HG03442 (cell line): ENCODE data around the gene CCDC159.
"Not testable (repeated sequence)": the region's sequence is repeated elsewhere in the genome, so short reads cannot be mapped to it uniquely, and the experiment has no call there.

Experiments
- ATAC-seq: cut with Tn5 transposase; IDR thresholded peaks from one replicate; pipeline ENCODE4 v1.9.1; 2021; ENCODE audit warnings: mild to moderate bottlenecking, moderate library complexity; ENCODE audit not compliant: unreplicated experiment

Gene CCDC159, protein sequence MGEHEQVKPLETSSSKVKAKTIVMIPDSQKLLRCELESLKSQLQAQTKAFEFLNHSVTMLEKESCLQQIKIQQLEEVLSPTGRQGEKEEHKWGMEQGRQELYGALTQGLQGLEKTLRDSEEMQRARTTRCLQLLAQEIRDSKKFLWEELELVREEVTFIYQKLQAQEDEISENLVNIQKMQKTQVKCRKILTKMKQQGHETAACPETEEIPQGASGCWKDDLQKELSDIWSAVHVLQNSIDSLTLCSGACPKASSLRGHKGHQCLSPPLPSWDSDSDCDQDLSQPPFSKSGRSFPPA

DNA sequence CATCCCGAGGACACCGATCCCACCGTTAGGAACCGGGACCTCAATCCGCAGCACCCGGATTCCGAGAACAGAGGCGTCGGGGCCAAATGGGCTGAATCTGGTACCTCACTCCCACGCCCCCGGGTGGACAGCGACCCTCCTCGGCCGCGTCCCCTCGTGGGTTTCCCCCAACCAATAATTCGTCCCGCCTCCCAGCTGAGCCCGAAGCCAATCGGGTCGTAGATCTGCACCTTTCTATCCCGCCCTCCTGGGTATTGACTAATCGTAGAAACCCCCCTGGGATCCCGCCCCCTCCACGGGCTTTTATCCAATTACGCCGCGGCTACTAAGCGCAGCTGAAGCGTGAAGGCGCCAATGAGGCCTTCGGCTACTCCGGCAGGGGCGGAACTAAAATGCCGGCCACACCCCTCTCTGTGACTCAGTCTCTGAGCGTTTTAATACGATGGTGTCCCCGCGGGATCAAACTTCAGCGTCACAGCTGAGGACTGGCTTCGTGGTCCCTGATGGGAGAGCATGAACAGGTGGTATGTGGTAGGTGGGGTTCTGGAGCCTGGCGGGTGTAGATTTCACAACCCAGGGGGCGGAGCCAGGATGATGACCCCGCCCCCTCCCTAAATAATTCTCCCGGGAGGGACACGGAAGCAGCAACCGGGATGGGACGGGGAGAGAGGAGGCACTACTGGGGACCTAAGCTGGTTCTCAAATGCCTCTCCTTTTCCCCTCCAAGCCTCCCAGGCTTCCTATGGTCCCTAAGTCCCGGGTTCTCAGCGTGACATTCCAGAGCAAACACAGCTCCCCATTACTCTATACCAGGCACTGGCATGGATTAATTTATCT lies at the start of gene CCDC159, which contains the start of gene TMEM205:
CCDC159 (plus strand) TSS at position 416 of the 837 bp plus-strand sequence; CDS start at position 504, 88 bp downstream.
TMEM205 (minus strand) TSS at position 165 of the 837 bp plus-strand sequence. CDS start 649 bp downstream, outside the sequence.
- ATAC-seq = peak; percentile 88

DNA sequence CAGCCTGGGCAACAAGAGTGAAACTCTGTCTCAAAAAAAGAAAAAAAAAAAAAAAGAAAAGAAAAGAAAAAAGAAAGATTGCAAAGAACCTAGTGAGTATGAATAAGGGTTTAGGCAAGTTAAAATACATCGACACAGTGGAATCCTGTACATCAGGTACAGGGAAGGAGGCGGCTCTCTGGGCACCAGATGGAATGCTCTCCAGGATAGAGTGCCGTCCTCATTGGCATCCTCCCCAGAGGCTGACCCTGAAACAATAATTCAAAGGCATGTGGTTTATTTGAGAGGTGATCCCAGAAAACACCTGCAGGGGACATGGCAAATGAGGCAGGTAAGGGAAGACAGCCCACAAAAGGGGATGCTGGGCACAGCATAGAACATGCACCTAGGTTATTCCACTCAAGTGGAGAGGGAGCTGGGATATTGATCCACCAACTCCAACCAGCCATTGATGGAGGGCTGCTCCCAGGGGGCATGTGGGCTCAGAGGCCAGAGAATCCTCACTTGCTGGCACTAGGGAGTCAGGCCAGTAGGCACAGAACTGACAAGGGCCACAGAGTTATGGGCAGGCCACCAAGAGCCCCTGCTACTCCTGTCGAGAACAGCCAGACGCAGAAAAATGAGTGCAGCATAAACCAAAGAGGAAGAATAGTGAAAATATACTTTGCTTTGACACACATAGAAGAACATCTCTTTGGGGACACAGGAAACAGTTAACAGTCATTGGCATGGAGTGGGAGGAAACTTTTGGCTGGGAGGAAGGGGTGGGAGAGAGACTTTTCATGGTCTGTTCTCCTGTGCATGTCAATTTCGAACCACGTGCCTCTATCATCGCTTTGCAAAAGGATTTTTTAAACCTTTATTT lies 46.1 kb upstream of the CCDC159 start:
- ATAC-seq = no peak

DNA sequence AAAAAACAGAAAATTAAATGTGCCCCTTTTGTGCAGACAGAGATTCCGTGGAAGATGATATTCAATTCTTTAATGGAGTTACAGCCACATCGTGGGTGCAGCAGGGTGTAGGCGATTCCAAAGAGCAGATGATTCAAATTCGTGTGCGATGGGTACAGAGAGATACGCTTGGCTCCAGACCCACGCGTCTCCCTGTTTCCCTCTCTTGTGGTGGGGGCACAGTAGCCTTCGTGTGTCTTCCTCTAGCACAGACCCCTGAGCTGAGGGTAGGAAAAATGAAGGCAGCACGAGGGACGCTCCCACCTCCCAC lies 45.6 kb upstream of the CCDC159 start:
- ATAC-seq = no peak

DNA sequence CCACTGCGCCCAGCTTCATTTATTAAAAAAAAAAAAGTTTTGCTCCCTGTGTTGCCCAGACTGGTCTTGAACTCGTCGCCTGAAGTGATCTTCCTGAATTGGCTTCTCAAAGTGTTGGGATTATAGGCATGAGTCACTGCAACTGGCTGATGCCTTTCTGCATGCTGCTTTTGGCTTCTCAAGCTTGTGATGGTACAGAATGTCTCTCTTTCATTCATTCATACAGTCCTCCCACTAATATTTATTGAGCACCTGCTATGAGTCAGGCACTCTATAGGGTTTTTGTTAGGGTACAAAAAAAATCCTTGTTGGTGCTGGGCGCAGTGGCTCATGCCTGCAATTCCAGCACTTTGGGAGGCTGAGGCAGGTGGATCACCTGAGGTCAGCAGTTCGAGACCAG lies 41.4 kb upstream of the CCDC159 start:
- ATAC-seq = no peak

DNA sequence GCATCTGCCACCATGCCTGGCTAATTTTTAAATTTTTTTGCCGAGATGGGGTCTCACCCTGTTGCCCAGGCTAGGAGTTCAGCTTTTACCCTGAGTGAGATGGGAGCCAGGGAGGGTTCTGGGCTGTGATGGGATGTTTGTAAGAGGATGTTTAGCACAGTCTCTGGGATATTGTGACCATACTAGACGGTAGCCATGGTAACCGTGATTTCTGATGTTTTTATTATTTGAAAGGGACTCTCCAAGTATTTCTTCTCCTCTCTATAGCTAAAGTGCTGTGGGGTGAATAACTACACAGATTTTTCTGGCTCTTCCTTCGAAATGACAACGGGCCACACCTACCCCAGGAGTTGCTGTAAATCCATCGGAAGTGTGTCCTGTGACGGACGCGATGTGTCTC lies 40.0 kb upstream of the CCDC159 start:
- no peak for ATAC-seq

DNA sequence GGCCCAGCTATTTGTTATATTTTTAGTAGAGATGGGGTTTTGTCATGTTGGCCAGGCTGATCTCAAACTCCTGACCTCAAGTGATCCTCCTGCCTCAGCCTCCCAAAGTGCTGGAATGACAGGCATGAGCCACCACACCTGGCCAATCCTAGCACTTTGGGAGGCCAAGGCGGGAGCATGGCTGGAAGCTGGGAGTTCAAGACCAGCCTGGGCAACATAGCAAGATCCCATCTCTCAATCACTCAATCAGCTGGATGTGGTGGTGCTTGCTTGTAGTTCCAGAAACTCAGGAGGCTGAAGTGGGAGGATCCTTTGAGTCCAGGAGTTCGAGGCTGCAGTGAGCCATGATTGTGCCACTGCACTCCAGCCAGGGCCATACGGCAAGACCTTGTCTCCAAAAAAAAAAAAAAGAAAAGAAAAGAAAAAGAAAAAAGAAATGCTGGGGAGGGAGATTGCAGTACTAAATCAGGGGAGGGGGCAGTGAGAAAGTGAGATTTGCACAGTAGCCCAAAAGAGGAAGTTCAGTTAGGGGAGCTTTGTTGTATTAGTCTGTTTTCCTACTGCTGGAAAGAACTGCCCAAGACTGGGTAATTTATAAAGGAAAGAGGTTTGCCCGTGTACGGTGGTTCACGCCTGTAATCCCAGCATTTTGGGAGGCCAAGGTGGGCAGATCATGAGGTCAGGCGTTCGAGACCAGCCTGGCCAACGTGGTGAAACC lies 25.9 kb upstream of the CCDC159 start:
- not testable (repeated sequence) for ATAC-seq

DNA sequence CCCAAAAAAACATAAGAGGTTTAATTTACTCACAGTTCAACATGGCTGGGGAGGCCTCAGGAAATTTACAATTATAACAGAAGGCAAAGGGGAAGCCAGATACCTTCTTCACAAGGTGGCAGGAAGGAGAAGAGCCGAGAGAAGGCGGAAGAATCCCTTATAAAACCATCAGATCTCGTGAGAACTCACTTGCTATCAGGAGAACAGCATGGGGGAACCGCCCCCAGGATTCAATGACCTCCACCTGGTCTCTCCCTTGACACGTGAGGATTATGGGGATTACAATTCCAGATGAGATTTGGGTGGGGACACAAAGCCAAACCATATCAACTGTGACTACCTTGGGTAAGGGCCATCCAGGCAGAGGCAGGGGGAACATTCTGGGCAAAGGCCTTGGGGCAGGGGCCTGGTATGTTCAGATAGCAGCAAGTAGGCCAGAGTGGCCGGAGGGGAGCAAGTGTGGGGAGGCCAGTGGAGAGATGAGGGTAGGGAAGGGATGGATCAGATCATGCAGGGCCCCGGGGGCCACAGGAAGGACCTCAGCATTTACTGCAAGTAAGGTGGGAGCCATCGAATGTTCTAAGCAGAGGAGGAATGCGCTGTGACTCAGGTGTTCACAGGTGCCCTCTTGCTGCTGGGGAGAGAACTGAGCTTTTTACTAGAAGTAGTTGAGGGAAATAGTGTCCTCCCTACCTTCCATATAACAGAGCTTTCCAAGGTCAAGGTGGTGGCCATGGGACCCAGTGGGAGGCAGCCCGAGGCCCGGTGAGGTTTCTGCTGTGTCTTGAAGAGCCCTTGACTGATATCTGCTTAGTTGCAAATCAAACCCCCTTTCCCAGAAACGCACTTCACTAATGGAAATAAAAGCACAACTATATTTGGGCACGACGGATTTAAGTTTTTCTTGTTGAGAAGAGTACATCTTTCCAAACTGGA lies 24.9 kb upstream of the CCDC159 start:
- ATAC-seq = no peak

DNA sequence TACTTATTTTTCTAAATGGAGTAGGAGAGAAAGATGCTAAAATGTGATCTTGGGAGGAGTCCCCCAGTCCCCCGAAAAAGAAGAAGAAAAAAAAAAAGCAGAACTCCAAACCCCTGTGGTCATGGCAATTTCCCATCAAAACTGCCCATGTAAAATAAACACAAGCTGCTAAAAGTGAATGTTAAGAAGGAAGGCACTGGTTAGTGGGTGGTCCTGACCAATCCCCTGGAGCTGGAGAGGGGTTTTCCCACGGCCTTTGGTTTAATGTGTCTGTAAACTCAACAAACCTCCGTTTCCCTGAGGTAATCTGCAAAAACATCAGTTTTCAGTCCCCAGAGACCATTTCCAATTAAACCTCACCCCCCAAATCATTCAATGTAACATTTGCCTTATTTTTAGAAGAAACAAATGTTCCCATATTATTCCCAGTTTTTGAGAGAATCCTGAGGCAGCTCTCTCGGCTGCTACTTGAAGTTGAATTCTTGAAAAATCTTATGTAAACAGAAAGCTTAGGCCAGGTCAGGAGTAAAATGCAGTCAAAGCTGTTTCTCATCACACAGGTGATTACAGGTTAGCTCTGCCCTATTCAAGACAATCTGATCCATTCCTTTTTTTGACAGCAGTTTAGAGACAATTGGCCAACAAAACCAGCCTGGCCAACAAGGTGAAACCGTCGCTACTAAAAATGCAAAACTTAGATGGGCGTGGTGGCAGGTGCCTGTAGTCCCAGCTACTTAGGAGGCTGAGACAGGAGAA lies 23.9 kb upstream of the CCDC159 start:
- ATAC-seq = no peak

DNA sequence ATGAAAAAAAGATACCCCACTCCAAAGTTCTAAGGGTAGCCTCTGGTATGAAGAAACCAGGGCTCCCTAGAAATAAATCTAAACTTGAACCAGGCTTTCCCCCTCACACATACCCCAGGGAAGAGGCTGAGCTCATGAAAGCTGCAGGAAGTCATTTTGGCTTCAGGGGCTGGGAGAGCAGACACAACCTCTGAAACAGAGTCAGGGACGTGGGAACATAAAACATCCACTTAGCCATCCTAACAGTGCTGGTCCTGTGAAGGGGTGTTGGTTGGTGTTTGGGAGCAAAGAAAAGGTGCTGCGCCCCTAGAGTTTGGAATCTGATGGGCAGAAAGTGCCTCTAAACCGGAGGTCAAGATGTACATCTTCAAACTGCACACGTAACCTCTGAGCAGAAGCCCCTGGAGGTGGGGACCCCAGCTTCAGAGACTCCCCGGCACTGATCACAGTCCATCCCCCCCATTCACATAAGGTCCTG lies 22.7 kb upstream of the CCDC159 start:
- ATAC-seq = no peak

DNA sequence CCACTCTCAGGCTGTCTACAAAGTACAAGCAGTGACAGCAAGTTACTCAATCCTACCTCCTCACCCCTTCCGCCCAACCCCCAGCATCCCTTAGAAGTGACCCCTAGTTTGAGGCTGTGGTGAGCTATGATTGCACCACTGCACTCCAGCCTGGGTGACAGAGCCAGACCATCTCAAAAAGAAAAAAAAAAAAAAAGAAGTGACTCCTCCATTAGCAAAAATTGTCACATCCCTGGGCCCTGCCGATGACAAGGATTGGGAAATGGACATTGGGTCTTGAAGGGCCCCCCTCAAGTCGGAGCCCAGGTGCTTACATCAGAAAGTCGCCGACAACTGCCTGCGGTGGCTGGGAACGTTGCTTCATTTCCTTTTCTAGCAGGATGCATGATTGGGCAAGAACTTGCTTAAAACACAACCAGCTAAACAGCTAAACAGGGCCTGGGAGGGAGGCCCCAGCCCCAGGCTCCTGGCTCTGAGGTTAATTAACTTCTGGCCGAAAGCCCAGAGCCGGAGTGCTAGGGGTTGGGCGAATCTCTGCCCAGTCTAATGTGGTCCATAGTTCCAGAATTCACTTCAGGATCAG lies 22.1 kb upstream of the CCDC159 start:
- no peak for ATAC-seq

DNA sequence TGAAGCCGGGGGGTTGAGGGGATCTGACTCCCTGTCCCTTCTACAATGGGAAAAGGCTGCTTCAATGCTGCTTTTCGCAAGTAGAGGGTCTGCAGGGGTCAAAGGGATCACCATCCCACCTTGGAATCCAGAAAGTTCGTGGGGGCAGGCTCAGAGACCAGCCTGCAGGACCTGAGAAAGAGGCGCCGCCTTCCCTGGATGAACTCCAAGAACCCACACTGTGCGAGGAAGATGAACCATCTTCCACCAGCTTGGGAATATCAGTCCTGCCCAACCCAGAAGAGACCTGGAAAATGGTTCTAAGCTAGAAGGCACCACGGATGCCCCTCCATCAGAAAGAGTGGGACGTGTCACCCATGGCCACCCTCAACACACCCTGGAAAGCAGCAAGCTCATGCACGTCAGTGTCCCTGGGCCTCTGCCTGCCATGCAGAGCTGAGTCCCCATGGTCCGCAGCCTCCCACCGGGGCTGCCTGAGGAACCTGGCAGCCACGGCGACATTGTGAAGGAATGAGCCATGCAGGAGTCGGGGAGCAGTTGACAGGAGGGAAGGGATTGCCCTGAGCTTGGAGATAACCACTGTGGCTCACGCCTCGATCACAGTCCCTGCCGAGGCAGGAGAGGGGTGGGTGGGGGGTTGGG lies 21.4 kb upstream of the CCDC159 start:
- ATAC-seq = no peak

DNA sequence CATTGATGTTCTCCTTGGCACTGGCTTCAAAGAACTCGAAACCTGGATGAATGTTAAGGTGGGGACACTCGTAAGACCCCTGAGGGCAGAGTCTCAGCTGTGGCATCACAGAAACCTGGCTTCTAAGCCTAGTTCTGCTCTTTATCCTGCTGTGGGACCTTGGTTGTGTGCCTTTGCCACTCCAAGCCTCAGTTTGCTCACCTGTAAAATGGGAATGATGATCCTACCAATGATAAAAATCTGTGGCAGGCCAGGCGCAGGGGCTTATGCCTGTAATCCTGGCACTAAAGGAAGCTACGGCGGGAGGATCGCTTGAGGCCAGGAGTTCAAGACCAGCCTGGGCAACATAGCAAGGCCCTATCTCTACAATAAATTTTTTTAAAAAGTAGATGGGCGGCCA lies 20.8 kb upstream of the CCDC159 start:
- ATAC-seq = no peak

DNA sequence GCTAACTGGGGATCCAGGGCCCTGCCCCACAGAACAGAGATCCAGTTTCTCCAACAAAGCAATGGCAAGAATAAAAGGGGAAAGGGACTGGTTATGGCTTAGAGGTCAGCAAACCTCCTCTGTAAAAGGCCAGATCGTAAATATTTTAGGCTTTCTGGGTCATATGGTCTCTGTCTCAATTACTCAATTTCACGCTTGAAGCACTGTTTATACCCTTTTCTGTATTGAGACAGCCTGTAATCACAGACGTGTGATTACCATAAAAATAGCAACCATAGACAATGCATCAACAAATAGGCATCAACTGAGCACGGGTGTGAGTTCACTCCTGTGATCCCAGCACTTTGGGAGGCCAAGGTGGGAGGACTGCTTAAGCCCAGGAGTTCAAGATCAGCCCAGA lies 16.2 kb upstream of the CCDC159 start:
- no peak for ATAC-seq

DNA sequence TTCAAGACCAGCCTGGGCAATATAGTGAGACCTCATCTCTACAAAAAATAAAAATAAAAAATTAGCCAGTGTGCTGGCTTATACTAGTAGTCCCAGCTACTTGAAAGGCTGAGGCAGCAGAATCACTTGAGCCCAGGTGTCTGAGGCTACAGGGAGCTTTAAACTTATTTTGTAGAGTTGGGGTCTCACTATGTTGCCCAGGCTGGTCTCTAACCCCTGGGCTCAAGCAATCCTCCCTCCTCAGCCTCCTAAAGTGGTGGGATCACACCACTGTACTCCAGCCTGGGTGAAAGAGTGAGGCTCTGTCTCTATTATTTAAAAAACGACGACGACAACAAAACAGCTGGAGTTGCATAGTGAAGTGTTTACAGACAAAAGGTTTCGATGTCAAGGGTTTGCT lies 14.8 kb upstream of the CCDC159 start:
- ATAC-seq = no peak

DNA sequence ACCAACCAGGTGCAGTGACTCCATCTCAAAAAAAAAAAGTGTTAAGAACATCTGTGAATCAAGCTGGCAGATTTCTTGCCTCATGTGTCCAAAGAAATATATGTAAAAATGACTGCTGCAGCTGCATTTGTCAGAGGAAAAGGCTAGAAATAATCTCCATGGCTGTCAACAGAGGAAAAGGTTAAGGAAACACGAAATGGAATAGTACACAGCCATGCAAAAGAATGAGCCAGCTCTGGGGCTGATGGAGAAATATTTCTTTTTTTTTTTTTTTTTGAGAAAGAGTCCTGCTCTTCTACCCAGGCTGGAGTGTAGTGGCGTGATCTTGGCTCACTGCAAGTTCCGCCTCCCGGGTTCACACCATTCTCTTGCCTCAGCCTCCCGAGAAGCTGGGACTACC lies 13.5 kb upstream of the CCDC159 start:
- no peak for ATAC-seq

DNA sequence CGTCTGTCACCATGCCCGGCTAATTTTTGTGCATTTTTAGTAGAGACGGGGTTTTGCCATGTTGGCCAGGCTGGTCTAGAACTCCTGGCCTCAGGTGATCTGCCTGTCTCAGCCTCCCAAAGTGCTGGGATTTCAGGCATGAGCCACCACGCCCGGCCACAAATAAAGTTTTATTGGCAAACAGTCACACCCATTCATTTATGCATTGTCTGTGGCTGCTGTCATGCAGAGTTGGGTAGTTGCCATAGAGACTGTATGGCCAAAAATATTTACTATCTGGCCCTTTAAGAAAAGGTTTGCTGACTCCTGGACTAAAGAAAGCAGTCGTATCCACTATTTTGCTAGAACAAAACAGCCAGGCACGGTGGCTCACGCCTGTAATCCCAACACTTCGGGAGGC lies 12.5 kb upstream of the CCDC159 start:
- not testable (repeated sequence) for ATAC-seq

DNA sequence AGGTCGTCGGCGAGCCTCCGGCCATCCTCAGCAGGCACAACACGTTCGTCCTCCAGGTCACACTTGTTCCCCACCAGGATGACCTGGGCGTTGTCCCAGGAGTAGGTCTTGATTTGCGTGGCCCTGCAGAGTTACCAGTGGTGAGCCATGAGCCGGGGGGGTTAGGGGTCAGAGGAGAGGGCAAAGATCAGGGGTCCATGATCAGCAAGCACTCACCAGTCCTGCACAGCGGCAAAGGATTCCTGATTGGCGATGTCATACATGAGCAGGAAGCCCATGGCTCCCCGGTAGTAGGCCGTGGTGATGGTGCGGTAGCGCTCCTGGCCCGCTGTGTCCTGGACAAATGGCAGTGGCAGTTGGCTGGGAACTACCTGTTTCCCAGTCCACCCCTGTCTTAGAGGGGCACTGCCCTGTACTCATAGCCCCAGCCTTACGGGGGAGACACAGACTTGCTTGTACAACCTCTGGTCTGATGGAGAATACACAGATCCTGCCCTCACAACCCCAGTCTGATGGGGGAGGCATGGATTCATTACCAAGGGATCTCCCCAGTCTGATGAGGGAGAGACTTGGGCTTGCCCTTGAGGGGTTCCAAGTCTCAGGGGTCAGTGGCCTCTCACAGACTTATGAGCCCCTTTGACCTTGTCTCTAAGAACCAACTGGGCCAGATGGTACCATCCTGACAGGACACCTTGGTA lies 10.7 kb upstream of the CCDC159 start:
- no peak for ATAC-seq
